Body of pancreas (tissue), 4 donors: ENCODE results near the gene WNT3. TPM values are rescaled to one million over a fixed set of nuclear protein-coding genes. Genes with fewer than 3 reads are reported as not detected.

Source experiments
- ATAC-seq: fragments of 150-250 bp; one replicate; pipeline ENCODE4 v1.9.1; 2016
- DNase-seq, 4 donors: peaks; one replicate each; pipeline ENCODE4 v3.0.0-alpha.2; 2019
- H3K27ac ChIP-seq, 4 donors: fragments of 200-600 bp; sonication (generic); 1 replicate in 3 of 4; 2 replicates in 1 of 4; pipeline versions ENCODE4 v1.5.1 to v1.6.1; 2016 to 2019; ENCODE audit warnings: mild to moderate bottlenecking in 1 of 4, mixed read lengths in 1 of 4, moderate library complexity in 1 of 4
- H3K27me3 ChIP-seq, 2 donors: fragments of 200-600 bp; sonication (generic); one replicate each; pipeline ENCODE4 v1.6.0; 2016; ENCODE audit warnings: mild to moderate bottlenecking in 1 of 2
- H3K36me3 ChIP-seq, 2 donors: fragments of 200-600 bp; sonication (generic); replicated peaks in 1 of 2; 2 replicates each; pipeline ENCODE4 v1.5.1; 2016; ENCODE audit warnings: low read depth in 2 of 2; ENCODE audit not compliant: insufficient read depth in 1 of 2
- H3K4me1 ChIP-seq: fragments of 200-600 bp; sonication (generic); one replicate; pipeline ENCODE4 v1.6.0; 2016
- H3K4me3 ChIP-seq, 2 donors: fragments of 200-600 bp; sonication (generic); 1 replicate in 1 of 2; 2 replicates in 1 of 2; pipeline ENCODE4 v1.5.1; 2016 to 2019
- H3K9me3 ChIP-seq, 3 donors: fragments of 200-600 bp; sonication (generic); 1 replicate in 2 of 3; 2 replicates in 1 of 3; pipeline ENCODE4 v1.5.1; 2016
- CTCF ChIP-seq, 7 experiments: fragments of 450-650 bp in 4 of 7; fragments of 200-600 bp in 3 of 7; sonication (generic) in 3 of 7; IDR thresholded peaks; one replicate each; pipeline ENCODE4 v1.5.1; 2016 to 2019; ENCODE audit warnings: antibody characterized with exemption in 7 of 7
- POLR2A ChIP-seq, 3 donors: fragments of 450-650 bp; IDR thresholded peaks; one replicate each; pipeline ENCODE4 v1.6.1; 2016; ENCODE audit warnings: antibody characterized with exemption in 3 of 3, mild to moderate bottlenecking in 2 of 3
- WGBS, 2 donors: methylation state at CpG; one replicate each; pipeline ENCODE4 v1.1.5; 2017; 5-methylcytosine and 5-hydroxymethylcytosine counted together
- intact Hi-C: fragments of 100-400 bp; cut with DNase I; formaldehyde crosslinking; loops from one replicate; pipeline ENCODE4 v1.15.1; 2023
- total RNA-seq, 2 donors: library from RNA; depleted of rRNA; stranded (reverse); fragments of >200 nt; gene quantifications; one replicate each; pipeline ENCODE4 v1.1.0, GENCODE V29; 2016

The WNT3 gene
- total RNA-seq, 2 donors from 2014 or later, result 0.26 to 1.6 TPM

- TF ChIP-seq CTCF (IDR thresholded peaks at IDR 0.05), result no peak
- no peak for TF ChIP-seq POLR2A (IDR thresholded peaks at IDR 0.05)
- Histone ChIP-seq H3K27ac (no peak overlapping the region), H3K4me3 (no peak overlapping the region), H3K9me3 (no peaks in the 10 kb centered on the region), H3K27me3 (no peaks in the 10 kb centered on the region), H3K4me1 (no peaks in the 10 kb centered on the region), H3K36me3 (no peaks in the 10 kb centered on the region)
- intact Hi-C loops, result no loop called here
- 58 to 69% methylated on average over 10 to 11 of the region's 11 CpGs for WGBS, 2 donors
- no peak for DNase-seq
- no peak for ATAC-seq
These were observed 6.4 kb downstream of the WNT3 start for GRCh38 chr17:46811978-46812583.

GRCh38 chr17:46810837-46811236 is 7.7 kb downstream of the WNT3 start:
- no peak for TF ChIP-seq POLR2A (IDR thresholded peaks at IDR 0.05)
- no peak for TF ChIP-seq CTCF (IDR thresholded peaks at IDR 0.05)
- no peak for ATAC-seq
- 89 to 95% methylated on average over 4 to 10 of the region's 10 CpGs for WGBS, 2 donors
- Histone ChIP-seq H3K4me1 (no peaks in the 10 kb centered on the region), H3K27ac (no peak overlapping the region), H3K36me3 (no peaks in the 10 kb centered on the region), H3K4me3 (no peak overlapping the region), H3K27me3 (no peaks in the 10 kb centered on the region), H3K9me3 (no peaks in the 10 kb centered on the region)
- intact Hi-C loops, result no loop called here
- no peak for DNase-seq

- Histone ChIP-seq H3K36me3 (no peaks in the 10 kb centered on the region), H3K4me3 (no peak overlapping the region), H3K27ac (no peak overlapping the region), H3K4me1 (no peaks in the 10 kb centered on the region), H3K9me3 (no peaks in the 10 kb centered on the region), H3K27me3 (no peaks in the 10 kb centered on the region)
- ATAC-seq (no peak), DNase-seq (no peak)
- intact Hi-C loops, result no loop called here
- 71 to 76% methylated on average over 6 to 8 of the region's 8 CpGs for WGBS, 2 donors
- TF ChIP-seq POLR2A (IDR thresholded peaks at IDR 0.05) (no peak), CTCF (IDR thresholded peaks at IDR 0.05) (no peak)
These were observed 9.4 kb downstream of the WNT3 start for GRCh38 chr17:46809110-46809571.

GRCh38 chr17:46805771-46806170 is 12.7 kb downstream of the WNT3 start:
- no peak for DNase-seq
- 88 to 90% methylated on average over 4 to 6 of the region's 6 CpGs for WGBS, 2 donors
- ATAC-seq, result no peak
- intact Hi-C loops, result no loop called here
- no peak for TF ChIP-seq POLR2A (IDR thresholded peaks at IDR 0.05)
- TF ChIP-seq CTCF (IDR thresholded peaks at IDR 0.05), result no peak
- no peak overlapping the region for H3K27ac ChIP-seq
- H3K4me1 ChIP-seq, result no peaks in the 10 kb centered on the region
- H3K4me3 ChIP-seq, result no peak overlapping the region
- H3K36me3 ChIP-seq, result no peaks in the 10 kb centered on the region
- no peaks in the 10 kb centered on the region for H3K27me3 ChIP-seq
- no peaks in the 10 kb centered on the region for H3K9me3 ChIP-seq

GRCh38 chr17:46803544-46803943 is 14.9 kb downstream of the WNT3 start:
- Histone ChIP-seq H3K36me3 (no peaks in the 10 kb centered on the region), H3K27ac (no peak overlapping the region), H3K27me3 (no peaks in the 10 kb centered on the region), H3K9me3 (no peaks in the 10 kb centered on the region), H3K4me3 (no peak overlapping the region), H3K4me1 (no peaks in the 10 kb centered on the region)
- no peak for DNase-seq
- no peak for TF ChIP-seq POLR2A (IDR thresholded peaks at IDR 0.05)
- no peak for TF ChIP-seq CTCF (IDR thresholded peaks at IDR 0.05)
- no peak for ATAC-seq
- intact Hi-C loops, result no loop called here
- 89 to 94% methylated on average over 4 to 5 of the region's 5 CpGs for WGBS, 2 donors
